CD1c-positive myeloid dendritic cell (primary cell): ENCODE data around the gene SPDYE9.
"Not testable (repeated sequence)": the region's sequence is repeated elsewhere in the genome, so short reads cannot be mapped to it uniquely, and the experiment has no call there.

Experiments
- DNase-seq: peaks from one replicate; pipeline ENCODE4 v3.0.0-alpha.2; 2016; ENCODE audit errors: extremely low spot score

The SPDYE9 gene

GRCh38 chr7:73085938-73086337 is at the start of gene SPDYE9:
Gene SPDYE9 (minus strand): TSS chr7:73086038. CDS start chr7:73084238, 1,800 bp downstream.
- not testable (repeated sequence) for DNase-seq

- not testable (repeated sequence) for DNase-seq
Measured at GRCh38 chr7:73134866-73135265, 49.0 kb upstream of the SPDYE9 start.

- DNase-seq: not testable (repeated sequence)
Measured at GRCh38 chr7:73132651-73133217, 46.9 kb upstream of the SPDYE9 start.

- not testable (repeated sequence) for DNase-seq
Measured at GRCh38 chr7:73130612-73131011, 44.8 kb upstream of the SPDYE9 start.

GRCh38 chr7:73124126-73124525 is 38.3 kb upstream of the SPDYE9 start:
- DNase-seq: not testable (repeated sequence)

- not testable (repeated sequence) for DNase-seq
Measured at GRCh38 chr7:73122778-73123447, 37.1 kb upstream of the SPDYE9 start.

- not testable (repeated sequence) for DNase-seq
Measured at GRCh38 chr7:73118155-73118554, 32.3 kb upstream of the SPDYE9 start.

- not testable (repeated sequence) for DNase-seq
Measured at GRCh38 chr7:73057811-73058210, 28.0 kb downstream of the SPDYE9 start, which contains the start of gene SPDYE11. Gene SPDYE11 (minus strand): TSS chr7:73057911. CDS start chr7:73056111, 1,800 bp downstream.

GRCh38 chr7:73029666-73030065 is 56.2 kb downstream of the SPDYE9 start, which contains the start of gene SPDYE8:
Gene SPDYE8 (minus strand): TSS chr7:73029766. CDS start chr7:73027966, 1,800 bp downstream.
- not testable (repeated sequence) for DNase-seq
